ENCODE data around the gene HLA-B.

Gene HLA-B

DNA sequence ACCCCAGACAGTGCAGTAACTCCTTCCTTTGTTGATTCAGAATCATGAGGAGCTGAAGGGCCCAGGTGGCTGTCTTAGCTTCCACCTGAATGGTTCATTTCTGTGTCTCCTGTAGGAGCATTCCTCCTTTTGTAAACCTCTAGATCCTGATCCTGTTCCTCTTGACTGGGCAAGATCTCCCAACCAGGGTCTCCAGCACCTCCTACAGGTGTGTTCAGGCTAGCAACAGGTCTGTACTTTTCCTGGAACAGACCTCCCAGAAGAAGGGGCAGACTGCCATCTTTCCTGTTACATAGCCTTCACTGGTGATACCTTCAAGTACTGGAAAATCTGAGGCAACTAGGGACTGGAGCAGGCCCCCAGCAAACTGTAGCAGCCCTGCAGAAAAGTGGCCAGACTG lies 35.2 kb downstream of the HLA-B start:
- no peak for DNase-seq
- Mint-ChIP-seq H3K4me3 (no peak overlapping the region), H3K9me3 (peaks cover under 1% of the 10 kb centered on the region), H3K27ac (no peak overlapping the region), H3K36me3 (ENCODE audit: low read depth) (no peaks in the 10 kb centered on the region), H3K4me1 (ENCODE audit: low read depth) (no peaks in the 10 kb centered on the region), H3K27me3 (peaks cover 31% of the 10 kb centered on the region)

DNA sequence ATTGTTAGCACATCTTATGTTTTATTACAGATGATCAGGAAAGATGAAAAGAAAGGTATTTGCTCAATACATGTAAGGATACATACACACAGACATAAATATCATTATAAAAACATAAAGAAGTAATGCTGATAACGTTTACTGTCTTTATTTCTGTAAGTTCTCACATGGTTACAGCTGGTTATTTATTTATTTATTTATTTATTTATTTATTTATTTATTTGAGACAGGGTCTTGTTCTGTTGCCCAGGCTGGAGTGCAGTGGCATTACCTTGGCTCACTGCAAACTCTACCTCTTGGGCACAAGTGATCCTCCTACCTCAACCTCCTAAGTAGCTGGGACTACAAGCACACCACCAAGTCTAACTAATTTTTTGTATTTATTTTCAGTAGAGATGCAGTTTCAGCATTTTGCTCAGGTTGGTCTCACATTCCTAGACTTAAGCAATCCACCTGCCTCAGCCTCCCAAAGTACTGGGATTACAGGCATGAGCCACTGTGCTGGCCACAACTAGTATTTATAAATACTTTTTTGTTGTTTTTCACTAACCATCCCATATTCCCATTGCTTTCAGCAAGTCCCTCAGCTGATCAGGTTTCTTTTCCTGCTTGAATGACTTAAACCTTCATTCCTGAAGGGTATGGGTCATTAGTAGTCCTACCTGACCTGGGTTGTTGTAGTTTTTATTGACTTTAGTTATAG lies 35.8 kb downstream of the HLA-B start:
- no peak for DNase-seq
- no peak overlapping the region for H3K4me3 Mint-ChIP-seq
- H3K27ac Mint-ChIP-seq: no peak overlapping the region
- H3K4me1 Mint-ChIP-seq (ENCODE audit: low read depth): no peaks in the 10 kb centered on the region
- peaks cover 31% of the 10 kb centered on the region for H3K27me3 Mint-ChIP-seq
- no peaks in the 10 kb centered on the region for H3K9me3 Mint-ChIP-seq
- no peaks in the 10 kb centered on the region for H3K36me3 Mint-ChIP-seq (ENCODE audit: low read depth)

DNA sequence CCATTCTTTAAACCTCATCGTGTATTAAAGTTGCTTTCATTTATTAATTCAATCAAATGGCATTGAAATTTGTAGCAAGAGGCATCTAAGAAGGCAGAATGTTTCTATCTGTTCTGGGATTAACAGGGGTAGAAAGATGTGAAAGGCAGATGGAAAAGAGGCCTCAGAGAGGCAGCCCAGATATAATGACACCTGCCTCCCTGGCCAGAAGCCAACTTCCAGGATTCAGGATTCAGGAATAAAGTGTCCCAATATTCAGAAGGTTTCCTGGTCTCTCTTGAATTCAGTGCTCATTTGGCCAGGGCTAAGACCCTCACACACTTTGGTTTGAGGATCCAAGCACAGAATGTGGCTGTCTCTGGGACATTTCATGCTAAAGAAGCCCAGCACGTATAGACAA lies 39.9 kb downstream of the HLA-B start:
- peaks cover 23% of the 10 kb centered on the region for H3K27me3 Mint-ChIP-seq
- H3K4me1 Mint-ChIP-seq (ENCODE audit: low read depth): no peaks in the 10 kb centered on the region
- H3K27ac Mint-ChIP-seq: no peak overlapping the region
- no peaks in the 10 kb centered on the region for H3K36me3 Mint-ChIP-seq (ENCODE audit: low read depth)
- no peak for DNase-seq
- no peak overlapping the region for H3K4me3 Mint-ChIP-seq
- H3K9me3 Mint-ChIP-seq: no peaks in the 10 kb centered on the region

DNA sequence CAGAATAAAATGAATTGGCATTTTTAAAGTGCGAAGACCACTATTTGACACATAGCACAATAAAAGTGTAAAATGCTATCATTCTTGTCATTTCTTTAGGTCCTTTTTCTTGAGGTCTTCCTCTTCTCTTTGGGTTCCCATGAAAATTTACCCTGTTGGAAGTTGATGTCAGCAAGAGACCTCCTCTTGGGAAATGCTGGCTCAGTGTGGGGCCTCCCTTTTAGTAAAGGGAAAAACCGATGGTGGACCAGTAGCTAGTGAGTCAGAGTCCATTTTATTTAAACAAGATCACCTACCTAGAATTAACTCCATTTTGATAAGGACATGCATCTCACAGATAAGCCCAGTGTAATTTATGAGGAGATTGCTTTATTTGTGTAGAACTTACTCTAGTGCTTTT lies 47.3 kb downstream of the HLA-B start:
- Mint-ChIP-seq H3K4me1 (ENCODE audit: low read depth) (peaks cover 10% of the 10 kb centered on the region), H3K27ac (no peak overlapping the region), H3K9me3 (no peaks in the 10 kb centered on the region), H3K4me3 (no peak overlapping the region), H3K36me3 (ENCODE audit: low read depth) (no peaks in the 10 kb centered on the region), H3K27me3 (peaks cover 20% of the 10 kb centered on the region)
- no peak for DNase-seq

DNA sequence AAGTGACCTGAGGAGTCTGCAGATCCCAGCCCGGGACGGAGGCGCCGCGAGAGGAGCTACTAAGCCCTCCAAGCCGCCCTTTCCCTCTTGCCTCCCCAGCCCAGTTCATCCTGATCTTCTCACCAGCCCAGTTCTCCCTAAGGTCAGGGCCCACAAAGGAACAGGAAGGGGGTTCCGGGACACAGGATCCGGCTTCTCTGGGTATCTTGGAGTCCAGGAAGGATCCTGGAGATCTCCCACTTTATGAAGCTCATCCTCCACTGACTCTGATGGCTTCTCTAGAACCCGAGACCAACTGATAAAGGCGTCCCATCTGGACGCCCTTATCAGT lies 48.2 kb downstream of the HLA-B start:
- Mint-ChIP-seq H3K4me1 (ENCODE audit: low read depth) (peaks cover 10% of the 10 kb centered on the region), H3K27me3 (peaks cover 20% of the 10 kb centered on the region), H3K4me3 (peak overlapping the region; percentile 73), H3K36me3 (ENCODE audit: low read depth) (no peaks in the 10 kb centered on the region), H3K9me3 (no peaks in the 10 kb centered on the region), H3K27ac (no peak overlapping the region)
- no peak for DNase-seq

DNA sequence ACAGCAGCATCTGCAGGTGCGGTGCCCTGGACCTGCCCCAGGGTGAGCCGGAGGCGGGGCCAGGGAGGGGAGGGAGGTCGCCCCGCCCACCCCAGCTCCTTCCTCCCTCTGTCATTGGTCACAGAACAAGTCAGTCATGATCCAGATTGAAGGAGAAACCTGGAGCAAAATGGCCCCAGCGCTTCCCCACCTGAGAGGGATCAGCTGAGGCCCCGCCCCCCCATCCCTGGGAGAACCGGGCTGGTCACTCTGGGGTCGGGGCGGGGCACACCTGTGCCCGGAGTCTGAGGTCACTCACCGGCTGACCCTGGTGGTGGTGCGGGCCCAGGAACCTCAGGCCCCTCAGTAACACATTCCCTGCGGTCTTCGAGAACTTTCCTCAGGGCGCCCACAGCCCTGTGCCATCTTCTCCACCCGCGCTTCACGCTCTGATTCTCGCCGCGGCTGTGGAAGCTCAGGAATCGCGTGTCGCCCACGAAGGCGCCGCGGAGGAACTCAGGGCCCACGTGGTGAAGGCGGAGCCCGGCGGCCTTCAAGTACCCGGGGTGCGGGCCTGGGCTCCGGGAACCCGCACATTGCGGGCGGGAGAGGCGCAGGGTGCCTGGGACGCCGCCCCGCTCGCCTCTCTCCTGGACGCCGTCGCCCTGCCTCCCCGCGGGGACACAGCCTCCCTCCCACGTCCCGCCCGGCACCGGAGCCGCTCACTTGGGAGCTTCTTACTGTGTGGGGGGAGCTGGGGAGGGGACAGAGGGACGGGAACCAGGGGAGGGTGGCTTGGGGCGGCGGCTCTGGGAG lies 48.7 kb downstream of the HLA-B start:
- H3K9me3 Mint-ChIP-seq: no peaks in the 10 kb centered on the region
- H3K27me3 Mint-ChIP-seq: peaks cover 20% of the 10 kb centered on the region
- H3K4me1 Mint-ChIP-seq (ENCODE audit: low read depth): peaks cover 10% of the 10 kb centered on the region
- peak; percentile 83 for DNase-seq
- H3K27ac Mint-ChIP-seq: peak overlapping the region; percentile 81
- peak overlapping the region; percentile 73 for H3K4me3 Mint-ChIP-seq
- no peaks in the 10 kb centered on the region for H3K36me3 Mint-ChIP-seq (ENCODE audit: low read depth)

DNA sequence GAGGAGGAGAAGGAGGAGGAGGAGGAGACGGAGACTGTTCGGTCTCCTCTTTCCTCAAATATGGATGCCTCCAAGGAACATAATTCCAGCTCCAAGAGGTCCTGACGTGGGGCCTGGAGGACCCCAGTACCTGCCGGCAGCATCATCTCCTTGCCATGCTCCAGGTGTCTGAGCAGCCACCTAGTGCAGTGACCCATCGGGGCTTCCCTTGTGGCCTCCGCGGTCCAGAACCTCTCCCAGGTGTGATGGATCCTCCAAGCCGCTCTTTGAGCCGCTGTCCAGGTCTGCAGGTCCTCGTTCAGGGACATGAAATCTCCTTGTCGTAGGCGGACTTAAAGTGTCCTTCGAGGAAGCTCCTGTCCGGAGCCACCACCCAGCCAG lies 49.3 kb downstream of the HLA-B start:
- H3K27me3 Mint-ChIP-seq: peaks cover 16% of the 10 kb centered on the region

DNA sequence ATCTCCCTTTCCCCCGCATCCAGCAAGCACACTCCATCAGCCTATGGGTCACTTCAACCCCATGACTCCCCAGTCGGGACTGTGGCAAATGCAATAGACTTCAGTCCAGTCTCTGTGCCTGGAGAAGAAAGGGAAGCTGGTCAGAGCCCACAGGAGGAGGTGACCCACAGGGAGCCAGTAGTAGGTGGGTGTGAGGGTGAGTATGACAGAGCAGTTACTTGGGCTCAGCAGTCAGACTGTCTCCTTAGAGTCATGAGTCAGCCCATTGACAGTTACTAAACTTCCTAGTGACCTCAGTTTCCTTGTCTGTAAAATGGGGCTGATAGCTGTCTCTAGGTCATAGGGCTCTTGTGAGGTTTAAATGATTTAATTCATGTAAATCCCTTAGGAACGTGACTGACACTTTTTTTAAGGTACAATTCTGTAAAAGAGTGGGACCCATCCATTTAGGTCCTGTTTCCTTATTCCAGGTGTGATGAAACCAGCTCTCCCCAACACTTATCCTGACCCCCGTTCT lies 51.2 kb downstream of the HLA-B start:
- Mint-ChIP-seq H3K9me3 (no peaks in the 10 kb centered on the region), H3K27ac (no peak overlapping the region), H3K4me3 (no peak overlapping the region), H3K4me1 (ENCODE audit: low read depth) (peaks cover 10% of the 10 kb centered on the region), H3K36me3 (ENCODE audit: low read depth) (no peaks in the 10 kb centered on the region), H3K27me3 (peaks cover 14% of the 10 kb centered on the region)
- DNase-seq: no peak

More for the DNA sequence above, 49.3 kb downstream of the HLA-B start:
- Mint-ChIP-seq H3K36me3 (ENCODE audit: low read depth) (no peaks in the 10 kb centered on the region), H3K4me3 (no peak overlapping the region), H3K27ac (no peak overlapping the region), H3K9me3 (no peaks in the 10 kb centered on the region), H3K4me1 (ENCODE audit: low read depth) (peaks cover 10% of the 10 kb centered on the region)
- DNase-seq: no peak

DNA sequence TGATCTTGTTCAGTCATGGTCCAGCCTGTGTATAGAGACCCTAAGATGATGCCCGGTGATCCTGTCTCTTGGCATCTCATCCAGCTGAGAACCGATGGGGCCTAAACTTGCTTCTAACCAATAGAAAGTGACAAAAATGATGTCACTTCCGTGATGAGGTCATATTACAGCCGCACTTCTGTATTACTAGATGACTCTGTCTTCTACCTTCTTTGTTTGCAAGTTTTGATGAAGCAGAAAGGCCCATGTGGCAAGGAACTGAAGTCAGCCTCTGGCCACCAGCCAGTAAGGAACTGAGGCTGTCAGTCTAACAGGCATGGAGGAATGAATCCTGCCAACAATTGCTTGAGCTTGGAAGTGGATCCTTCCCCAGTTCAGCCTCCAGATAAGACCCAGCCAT lies 52.3 kb downstream of the HLA-B start:
- peaks cover 11% of the 10 kb centered on the region for H3K27me3 Mint-ChIP-seq
- H3K4me1 Mint-ChIP-seq (ENCODE audit: low read depth): peaks cover 10% of the 10 kb centered on the region
- no peaks in the 10 kb centered on the region for H3K36me3 Mint-ChIP-seq (ENCODE audit: low read depth)

More for the DNA sequence above, 52.3 kb downstream of the HLA-B start:
- Mint-ChIP-seq H3K4me3 (no peak overlapping the region), H3K9me3 (no peaks in the 10 kb centered on the region), H3K27ac (no peak overlapping the region)
- no peak for DNase-seq
